Myocyte (in vitro differentiated cells): ENCODE measurements around the gene CBFA2T2. TPM values are rescaled to one million over a fixed set of nuclear protein-coding genes. Genes with fewer than 3 reads are reported as not detected.

Source experiments
- DNase-seq: peaks from one replicate; pipeline ENCODE4 v3.0.0-alpha.2; 2012; ENCODE audit warnings: low read depth
- total RNA-seq: library from RNA; depleted of rRNA; stranded (reverse); fragments of >200 nt; gene quantifications from 2 replicates; pipeline ENCODE4 v1.2.3, GENCODE V29; 2014

Gene CBFA2T2
- total RNA-seq, 1 donor from 2014 or later: 14.3 TPM

- no peak for DNase-seq
Observed at GRCh38 chr20:33650111-33650752, 160.3 kb downstream of the CBFA2T2 start.

DNA sequence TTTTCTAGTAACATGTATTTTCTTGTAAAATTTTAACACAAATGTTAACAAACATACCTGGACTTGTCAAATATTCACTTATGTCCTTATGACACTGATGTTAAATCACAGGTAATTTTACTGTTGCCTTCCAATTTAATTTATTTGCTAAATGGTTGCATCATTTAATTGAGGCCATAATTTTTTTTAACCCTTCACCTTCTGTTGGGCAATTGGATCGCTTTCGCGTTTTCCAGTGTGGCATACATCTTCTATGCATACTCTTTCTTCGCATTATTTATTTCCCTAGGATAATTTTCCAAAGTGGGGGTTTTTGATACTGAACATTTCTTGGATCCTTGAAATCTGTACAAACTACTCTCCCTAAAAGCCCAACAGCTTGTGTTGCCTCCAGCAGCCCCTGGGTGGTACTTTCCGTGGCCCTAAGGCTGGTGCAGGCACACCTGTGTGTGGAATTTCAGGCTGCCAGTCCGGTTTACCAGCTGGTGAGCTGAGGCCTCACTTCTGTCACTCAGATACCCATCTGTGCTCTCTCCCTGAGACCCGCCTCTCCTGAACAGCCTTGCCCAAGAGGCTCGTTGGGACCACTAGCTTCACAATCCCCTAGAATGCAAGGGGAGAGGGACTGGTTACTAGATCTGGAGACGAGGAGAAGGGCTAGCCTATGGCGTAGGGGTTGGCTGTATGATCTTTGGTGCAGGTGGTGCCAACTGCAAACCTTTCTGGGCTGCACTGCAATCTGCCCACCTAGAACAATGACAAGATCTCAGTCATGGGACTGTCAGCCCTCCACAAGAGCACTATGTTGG is 161.1 kb downstream of the CBFA2T2 start:
- no peak for DNase-seq

GRCh38 chr20:33651562-33652048 is 161.7 kb downstream of the CBFA2T2 start:
- no peak for DNase-seq

DNA sequence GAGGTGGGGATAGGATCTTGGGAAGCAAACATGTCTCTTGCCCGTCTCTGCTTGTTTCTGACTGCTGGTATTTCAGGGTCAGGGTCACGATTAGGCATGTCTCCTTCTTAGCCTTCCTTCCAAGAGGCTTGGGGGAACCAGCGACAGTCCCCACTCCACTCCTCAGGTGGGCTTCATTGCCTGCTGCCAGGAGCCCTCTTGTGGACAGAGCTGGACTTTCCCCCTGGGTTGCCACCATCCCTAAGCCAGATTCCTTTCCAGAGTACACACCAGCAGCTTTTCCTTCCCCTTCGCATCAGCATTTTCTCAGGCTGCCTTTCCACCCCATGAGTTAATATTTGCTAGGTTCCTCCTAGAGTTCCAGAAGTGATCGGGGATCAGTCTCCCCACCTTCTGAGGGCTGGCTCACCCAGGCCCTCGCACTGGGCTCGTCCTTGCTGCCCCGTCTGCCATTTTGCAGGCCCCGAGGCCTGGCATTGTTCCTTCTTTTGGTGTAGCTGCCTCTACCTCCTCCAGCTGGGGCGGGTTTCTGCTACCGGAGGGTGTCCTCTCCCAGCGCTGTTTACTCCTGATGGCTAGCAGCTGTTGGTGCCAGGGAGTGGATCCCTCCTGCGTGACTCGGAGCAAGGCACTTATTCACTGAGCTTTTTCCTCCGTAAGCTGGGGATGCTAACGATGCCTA is 163.5 kb downstream of the CBFA2T2 start:
- DNase-seq: peak; percentile 74

DNA sequence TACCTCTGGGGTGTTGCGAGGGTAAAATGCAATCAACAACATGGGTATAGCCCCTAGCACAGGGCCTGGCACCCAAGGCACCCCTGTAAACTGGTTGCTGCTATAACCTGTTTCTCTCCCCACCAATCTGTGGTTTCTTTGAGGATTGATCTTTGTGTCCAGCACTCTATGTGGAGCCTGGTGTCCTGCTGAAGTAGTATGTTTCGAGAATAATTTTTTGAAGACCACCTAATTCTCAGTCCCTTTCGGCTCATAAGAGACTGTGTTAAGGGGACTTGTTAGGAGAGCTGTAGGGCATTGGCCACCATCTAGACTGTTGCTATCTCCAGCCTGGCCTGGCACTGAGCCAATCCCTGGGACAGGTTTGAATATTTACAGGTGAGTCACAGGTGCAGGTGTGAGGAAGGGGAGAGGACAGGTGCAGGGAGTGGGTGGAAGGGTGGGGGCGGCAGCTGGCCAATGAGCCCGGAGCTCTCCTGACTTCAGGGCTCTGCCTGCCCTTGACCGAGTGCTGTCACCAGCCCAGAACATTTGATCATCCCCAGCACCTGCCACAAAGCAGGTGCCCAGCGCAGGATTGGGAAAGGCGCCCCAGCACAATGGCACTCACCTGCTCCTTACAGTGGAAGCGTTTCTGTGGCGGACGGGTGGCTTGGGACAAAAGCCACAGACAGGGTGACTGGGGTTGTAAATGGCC is 164.2 kb downstream of the CBFA2T2 start:
- DNase-seq: peak; percentile 46

- DNase-seq: no peak
Observed at GRCh38 chr20:33654680-33655161, 164.8 kb downstream of the CBFA2T2 start.

GRCh38 chr20:33655164-33655563 is 165.3 kb downstream of the CBFA2T2 start:
- no peak for DNase-seq

DNA sequence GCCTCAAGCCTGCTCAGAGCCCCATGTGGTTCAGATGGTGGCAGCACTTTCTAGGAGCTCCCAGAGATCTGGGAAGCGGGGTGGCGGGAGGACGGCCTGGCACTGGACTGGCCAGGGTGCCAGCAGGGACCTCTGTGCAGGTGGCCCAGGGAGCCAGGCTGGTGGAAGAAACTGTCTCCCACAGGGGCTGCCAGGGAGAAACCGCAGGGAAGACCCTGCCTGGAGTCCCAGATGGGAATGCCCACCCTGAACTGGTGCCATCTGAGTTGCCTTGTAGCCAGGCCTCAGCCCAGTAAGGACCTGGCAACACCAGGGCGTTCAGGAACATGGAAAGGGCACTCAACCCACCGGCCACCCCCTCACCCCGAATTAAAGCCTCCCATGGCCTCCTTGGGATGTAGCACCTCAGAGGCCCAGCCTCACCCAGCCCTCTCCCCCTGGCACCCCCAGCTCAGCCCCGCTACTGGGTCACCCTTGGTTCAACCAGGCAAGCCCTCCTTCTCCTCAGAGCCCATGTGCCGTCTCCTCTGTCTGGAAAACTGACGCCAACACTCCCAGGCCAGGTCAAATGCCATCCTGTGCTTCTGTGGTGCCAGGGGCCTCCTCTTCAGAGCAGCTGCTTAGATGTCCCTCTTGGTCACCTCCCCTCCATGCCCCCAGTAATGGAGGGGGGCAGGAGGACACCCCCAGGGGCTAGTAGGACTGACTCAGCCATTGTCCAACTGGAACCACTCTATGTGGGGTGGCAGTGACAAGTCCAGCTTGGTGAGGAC is 166.3 kb downstream of the CBFA2T2 start:
- no peak for DNase-seq

GRCh38 chr20:33656783-33657703 is 167.1 kb downstream of the CBFA2T2 start:
- no peak for DNase-seq

DNA sequence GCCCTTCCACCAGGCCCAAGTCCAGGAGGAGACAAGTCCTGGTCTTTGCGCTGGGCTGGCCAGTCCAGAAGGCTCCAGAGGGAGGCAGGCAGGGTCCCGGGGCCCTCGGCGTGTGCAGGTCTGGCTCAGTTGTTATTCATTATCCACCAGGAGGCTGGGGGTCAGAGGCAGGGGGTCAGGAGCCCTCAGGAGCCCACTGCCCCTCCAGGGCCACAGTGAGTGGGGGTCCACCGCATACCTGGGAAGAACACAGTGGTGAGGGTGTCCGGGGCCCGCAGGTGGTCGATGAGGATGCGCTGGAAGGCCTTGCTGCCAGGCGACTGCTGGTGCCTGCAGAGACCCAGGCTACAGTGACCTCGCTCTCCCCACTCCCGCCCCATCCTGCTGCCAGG is 167.8 kb downstream of the CBFA2T2 start:
- DNase-seq: no peak

DNA sequence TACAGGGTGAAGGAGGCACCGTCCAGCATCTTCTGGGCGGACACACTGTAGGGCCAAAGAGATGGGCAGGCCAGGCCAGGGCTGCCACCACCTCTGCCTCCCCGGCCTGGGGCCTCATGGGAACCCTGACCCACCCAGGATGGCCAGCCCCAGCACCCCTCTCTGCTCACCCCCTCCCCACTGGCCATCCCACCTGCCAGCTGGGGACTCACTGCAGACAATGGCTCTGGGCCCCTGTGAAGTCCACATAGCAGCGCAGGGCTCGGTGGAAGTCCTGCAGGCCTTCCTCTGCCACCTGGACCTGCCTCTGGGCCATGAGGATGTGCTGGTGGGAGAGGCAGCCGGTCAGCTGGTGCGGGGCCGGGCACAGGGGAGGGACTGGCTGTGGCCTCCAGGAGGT is 168.6 kb downstream of the CBFA2T2 start:
- DNase-seq: no peak

GRCh38 chr20:33658929-33659328 is 169.0 kb downstream of the CBFA2T2 start:
- no peak for DNase-seq

DNA sequence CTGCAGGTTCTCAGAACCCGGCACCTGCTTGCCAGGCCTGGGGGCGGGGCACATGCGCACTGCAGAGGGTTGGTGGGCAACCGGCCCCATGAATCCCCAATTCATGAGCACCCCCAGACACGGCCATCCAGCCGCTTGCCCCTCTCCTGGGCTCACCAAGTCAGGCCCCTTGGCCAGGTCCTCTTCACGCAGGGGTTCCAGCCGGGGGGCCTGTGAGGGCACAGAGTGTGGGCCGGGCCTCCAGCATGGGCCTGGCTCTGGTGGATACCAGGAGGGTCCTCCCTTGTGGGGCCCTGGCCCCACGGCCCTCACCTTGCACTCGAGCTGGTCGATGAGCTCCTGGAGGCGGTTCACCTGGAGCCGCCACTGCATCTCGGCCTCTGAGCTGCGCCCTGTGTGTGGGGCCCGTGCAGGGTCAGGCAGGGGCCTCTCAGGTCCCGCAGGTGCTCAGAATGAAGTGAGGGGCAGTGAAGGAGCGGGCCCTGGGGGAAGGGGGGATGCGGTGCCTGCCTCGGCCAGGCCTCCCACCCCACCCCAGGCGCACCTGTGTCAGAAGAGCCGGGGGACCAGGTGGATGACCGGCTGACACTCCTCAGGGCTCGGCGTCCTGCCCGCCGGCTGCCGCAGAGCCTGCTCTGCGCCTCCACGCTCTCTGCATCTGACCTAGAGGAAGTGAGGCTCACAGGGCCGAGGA is 169.6 kb downstream of the CBFA2T2 start:
- no peak for DNase-seq

DNA sequence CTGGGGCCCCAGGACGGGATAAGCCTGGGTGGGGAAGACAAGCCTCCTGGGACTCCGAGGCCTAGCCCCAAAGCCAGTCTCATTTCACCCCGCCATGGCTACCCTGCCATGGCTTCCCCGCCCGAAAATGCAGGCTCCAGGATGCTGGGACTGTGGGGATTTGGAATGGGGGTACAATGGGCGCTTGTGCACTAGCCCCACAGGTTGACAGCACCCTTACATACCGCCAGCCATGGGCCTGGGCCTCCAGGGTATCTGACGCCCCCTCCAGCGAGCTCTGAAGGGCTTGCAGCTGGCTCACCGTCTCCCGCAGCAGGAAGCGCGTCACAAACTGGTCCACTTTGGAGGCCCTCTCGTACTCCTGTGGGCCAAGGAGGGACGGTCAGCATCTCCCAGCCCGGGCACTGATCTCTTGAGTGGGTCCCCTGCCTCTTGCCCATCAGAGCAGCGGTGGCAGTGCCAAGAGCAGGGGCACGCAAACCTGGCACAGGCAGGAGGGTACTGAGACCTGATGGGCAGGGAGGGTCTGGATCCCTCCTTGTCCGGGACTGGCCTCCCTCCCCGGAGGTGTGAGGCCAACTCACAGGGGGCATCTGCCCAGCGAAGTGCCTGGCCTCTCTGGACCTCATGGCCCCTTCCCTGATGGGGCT is 170.3 kb downstream of the CBFA2T2 start:
- DNase-seq: no peak

- no peak for DNase-seq
Observed at GRCh38 chr20:33660685-33661058, 170.8 kb downstream of the CBFA2T2 start.

DNA sequence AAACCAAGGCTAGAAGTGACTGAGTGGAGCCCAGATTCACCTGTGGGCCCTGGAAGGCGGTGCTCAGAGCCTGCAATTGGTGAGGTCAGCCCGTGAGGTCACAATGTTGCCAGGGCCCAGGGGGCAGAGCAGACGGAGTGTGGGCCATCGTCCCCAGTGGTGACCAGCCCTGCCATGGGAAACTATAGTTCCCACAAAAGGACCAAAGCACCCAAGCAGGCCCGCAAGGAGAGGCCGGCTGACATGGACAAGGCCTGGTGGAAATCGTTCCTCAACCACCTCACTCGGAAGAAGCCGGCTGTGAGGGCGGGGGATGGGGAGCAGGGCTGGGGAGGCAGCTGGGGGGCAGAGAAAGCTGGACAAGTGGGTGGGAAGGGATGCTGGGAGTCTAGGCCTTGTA is 172.3 kb downstream of the CBFA2T2 start, which contains the start of gene C20orf144:
Gene C20orf144, plus strand, starts transcription at position 156 of the 400 bp plus-strand sequence. Its CDS starts 19 bp downstream, at position 175.
- DNase-seq: no peak

GRCh38 chr20:33663161-33664084 is 173.5 kb downstream of the CBFA2T2 start:
- DNase-seq: peak; percentile 77
